ENCODE measurements around the gene SPEG. TPM values are rescaled to one million over a fixed set of nuclear protein-coding genes. Genes with fewer than 3 reads are reported as not detected.

SPEG gene
- polyA plus RNA-seq, 2 of the 4 experiments (the other 2 are of a cell fraction) = 2.3 to 11.5 TPM

GRCh38 chr2:219506153-219506801 is 71.6 kb downstream of the SPEG start:
- ChIA-PET CTCF (interaction anchor here (1.8 to 89.4 kb wide), 4 partner anchors 0 to 104 kb away, joined by 4 to 3291 read pairs (median 1652); partner anchors contain the start of genes ASIC4, CHPF, GMPPA and SPEG), POLR2A (no interaction called here)
- peaks cover 12% of the 10 kb centered on the region for H3K4me1 ChIP-seq
- H3K4me3 ChIP-seq = no peak overlapping the region
- 90% methylated on average over 12 of the region's 23 CpGs for WGBS (ENCODE audit: missing lambda C conversion rate)
- H3K27ac ChIP-seq = no peak overlapping the region
- FAIRE-seq (no peak), ATAC-seq (no peak), DNase-seq (ENCODE audit: low read depth in 1 of 2, low spot score in 1 of 2) (no peak)
- TF ChIP-seq, protein P1, sequence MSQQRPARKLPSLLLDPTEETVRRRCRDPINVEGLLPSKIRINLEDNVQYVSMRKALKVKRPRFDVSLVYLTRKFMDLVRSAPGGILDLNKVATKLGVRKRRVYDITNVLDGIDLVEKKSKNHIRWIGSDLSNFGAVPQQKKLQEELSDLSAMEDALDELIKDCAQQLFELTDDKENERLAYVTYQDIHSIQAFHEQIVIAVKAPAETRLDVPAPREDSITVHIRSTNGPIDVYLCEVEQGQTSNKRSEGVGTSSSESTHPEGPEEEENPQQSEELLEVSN (IDR thresholded peaks at IDR 0.05; ENCODE audit: borderline replicate concordance, low read depth) = no peak
- TF ChIP-seq, protein P2, sequence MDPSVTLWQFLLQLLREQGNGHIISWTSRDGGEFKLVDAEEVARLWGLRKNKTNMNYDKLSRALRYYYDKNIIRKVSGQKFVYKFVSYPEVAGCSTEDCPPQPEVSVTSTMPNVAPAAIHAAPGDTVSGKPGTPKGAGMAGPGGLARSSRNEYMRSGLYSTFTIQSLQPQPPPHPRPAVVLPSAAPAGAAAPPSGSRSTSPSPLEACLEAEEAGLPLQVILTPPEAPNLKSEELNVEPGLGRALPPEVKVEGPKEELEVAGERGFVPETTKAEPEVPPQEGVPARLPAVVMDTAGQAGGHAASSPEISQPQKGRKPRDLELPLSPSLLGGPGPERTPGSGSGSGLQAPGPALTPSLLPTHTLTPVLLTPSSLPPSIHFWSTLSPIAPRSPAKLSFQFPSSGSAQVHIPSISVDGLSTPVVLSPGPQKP (IDR thresholded peaks at IDR 0.05; ENCODE audit: low read depth, low read length) = no peak
- TF ChIP-seq, protein P3, sequence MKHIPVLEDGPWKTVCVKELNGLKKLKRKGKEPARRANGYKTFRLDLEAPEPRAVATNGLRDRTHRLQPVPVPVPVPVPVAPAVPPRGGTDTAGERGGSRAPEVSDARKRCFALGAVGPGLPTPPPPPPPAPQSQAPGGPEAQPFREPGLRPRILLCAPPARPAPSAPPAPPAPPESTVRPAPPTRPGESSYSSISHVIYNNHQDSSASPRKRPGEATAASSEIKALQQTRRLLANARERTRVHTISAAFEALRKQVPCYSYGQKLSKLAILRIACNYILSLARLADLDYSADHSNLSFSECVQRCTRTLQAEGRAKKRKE (CRISPR knock-in tag; IDR thresholded peaks at IDR 0.05; ENCODE audit: low read depth) = no peak
- TF ChIP-seq ESRRA (IDR thresholded peaks at IDR 0.05; ENCODE audit: borderline replicate concordance, low read length) (no peak), RARB (CRISPR knock-in tag; IDR thresholded peaks at IDR 0.05) (no peak), SREBF2 (IDR thresholded peaks at IDR 0.05) (no peak), POLR2AphosphoS2 (conservative IDR thresholded peaks at IDR 0.05; ENCODE audit: low read length) (no peak), ZSCAN20 (CRISPR knock-in tag; IDR thresholded peaks at IDR 0.05) (no peak), NPAS2 (CRISPR knock-in tag; IDR thresholded peaks at IDR 0.05; ENCODE audit: borderline replicate concordance) (no peak), CHD2 (IDR thresholded peaks at IDR 0.05; ENCODE audit: low read length, partially characterized antibody) (no peak), JUN (IDR thresholded peaks at IDR 0.05) (no peak), HOXA7 (CRISPR knock-in tag; IDR thresholded peaks at IDR 0.05) (no peak), CBX8 (IDR thresholded peaks at IDR 0.05) (no peak), RNF2 (IDR thresholded peaks at IDR 0.05; ENCODE audit: borderline replicate concordance, low read depth) (no peak)
- TF ChIP-seq, protein P4, sequence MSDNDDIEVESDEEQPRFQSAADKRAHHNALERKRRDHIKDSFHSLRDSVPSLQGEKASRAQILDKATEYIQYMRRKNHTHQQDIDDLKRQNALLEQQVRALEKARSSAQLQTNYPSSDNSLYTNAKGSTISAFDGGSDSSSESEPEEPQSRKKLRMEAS (IDR thresholded peaks at IDR 0.05) = no peak
- no peaks in the 10 kb centered on the region for H3K9me3 ChIP-seq
- H3K4me2 ChIP-seq = no peak overlapping the region

DNA sequence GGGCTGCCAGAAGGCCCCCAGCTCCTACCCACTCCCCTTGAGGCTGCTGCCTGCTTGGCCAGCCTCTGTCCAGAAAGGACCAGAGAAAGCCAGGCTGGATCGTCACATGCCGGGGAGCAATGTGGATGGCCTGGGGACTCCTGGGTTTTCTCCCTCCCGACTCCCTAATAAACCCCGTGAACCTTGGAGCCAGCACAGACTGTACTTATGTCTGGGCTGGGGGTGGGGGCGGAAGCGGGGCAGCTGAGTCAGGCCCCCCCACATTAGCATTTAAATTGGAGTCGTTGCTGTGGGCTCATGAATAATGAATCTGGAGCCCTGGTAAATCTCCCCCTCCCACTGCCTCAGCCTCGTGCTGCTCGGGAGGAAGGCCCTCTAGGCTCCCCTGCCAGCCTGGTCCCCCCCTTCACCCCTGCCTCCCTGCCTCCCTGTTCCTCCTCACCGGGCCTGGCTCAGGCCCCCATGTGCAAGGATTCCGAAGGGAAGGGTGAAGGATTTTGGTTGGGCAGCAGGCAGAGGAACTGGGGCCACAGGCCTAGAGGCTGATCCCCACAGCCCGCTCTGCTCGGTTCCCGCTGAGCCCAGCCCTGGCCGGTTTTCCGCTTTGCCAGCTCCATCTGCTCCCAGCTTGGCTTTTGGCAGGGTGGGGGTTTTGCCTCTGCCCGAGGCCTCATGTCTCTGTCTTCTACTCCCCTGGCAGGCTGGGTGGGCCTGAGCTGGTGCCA is 72.3 kb downstream of the SPEG start:
- DNase-seq (ENCODE audit: low read depth in 1 of 2, low spot score in 1 of 2) = no peak
- no peak for TF ChIP-seq POLR2AphosphoS2 (conservative IDR thresholded peaks at IDR 0.05; ENCODE audit: low read length)
- TF ChIP-seq, protein P1 (IDR thresholded peaks at IDR 0.05; ENCODE audit: borderline replicate concordance, low read depth) = no peak
- TF ChIP-seq HEYL (CRISPR knock-in tag; IDR thresholded peaks at IDR 0.05) = no peak
- TF ChIP-seq, protein P5, sequence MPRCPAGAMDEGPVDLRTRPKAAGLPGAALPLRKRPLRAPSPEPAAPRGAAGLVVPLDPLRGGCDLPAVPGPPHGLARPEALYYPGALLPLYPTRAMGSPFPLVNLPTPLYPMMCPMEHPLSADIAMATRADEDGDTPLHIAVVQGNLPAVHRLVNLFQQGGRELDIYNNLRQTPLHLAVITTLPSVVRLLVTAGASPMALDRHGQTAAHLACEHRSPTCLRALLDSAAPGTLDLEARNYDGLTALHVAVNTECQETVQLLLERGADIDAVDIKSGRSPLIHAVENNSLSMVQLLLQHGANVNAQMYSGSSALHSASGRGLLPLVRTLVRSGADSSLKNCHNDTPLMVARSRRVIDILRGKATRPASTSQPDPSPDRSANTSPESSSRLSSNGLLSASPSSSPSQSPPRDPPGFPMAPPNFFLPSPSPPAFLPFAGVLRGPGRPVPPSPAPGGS (IDR thresholded peaks at IDR 0.05) = no peak
- no peak for TF ChIP-seq NFE2L2 (conservative IDR thresholded peaks at IDR 0.05; ENCODE audit: low read length)
- no peak for TF ChIP-seq EHMT2 (IDR thresholded peaks at IDR 0.05; ENCODE audit: low read depth)
- TF ChIP-seq KDM5A (IDR thresholded peaks at IDR 0.05) = no peak
- TF ChIP-seq, protein P2 (IDR thresholded peaks at IDR 0.05; ENCODE audit: low read depth, low read length) = no peak
- TF ChIP-seq NPAS2 (CRISPR knock-in tag; IDR thresholded peaks at IDR 0.05; ENCODE audit: borderline replicate concordance) = no peak
- TF ChIP-seq HES2 (IDR thresholded peaks at IDR 0.05) = no peak
- no peak for TF ChIP-seq HMGXB4 (CRISPR knock-in tag; IDR thresholded peaks at IDR 0.05; ENCODE audit: borderline replicate concordance)
- H3K9me3 ChIP-seq = no peaks in the 10 kb centered on the region
- ChIA-PET CTCF (interaction anchor here (1.8 to 89.4 kb wide), 4 partner anchors 1 to 105 kb away, joined by 4 to 3291 read pairs (median 1652); partner anchors contain the start of genes ASIC4, CHPF, GMPPA and SPEG), POLR2A (interaction anchor here (1.3 kb wide), 1 partner anchor 9 kb away, joined by 9 read pairs; the partner anchor contains the start of gene GMPPA)
- no peak overlapping the region for H3K4me3 ChIP-seq
- no peak for FAIRE-seq
- H3K4me1 ChIP-seq = peaks cover 12% of the 10 kb centered on the region
- 83% methylated on average over 16 of the region's 17 CpGs for WGBS (ENCODE audit: missing lambda C conversion rate)
- no peak for ATAC-seq
- H3K27ac ChIP-seq = no peak overlapping the region
- H3K4me2 ChIP-seq = no peak overlapping the region

Data from A549 (cell line).